A375 (cell line): Measurements from ENCODE around the gene SESN2. TPM values are rescaled to one million over a fixed set of nuclear protein-coding genes. Genes with fewer than 3 reads are reported as not detected.

ENCODE experiments used
- total RNA-seq: library from RNA; depleted of rRNA; stranded (reverse); fragments of >200 nt; shearing (Covaris generic); gene quantifications from 2 replicates; pipeline ENCODE4 v1.2.3, GENCODE V29; 2014; rRNA removed

The SESN2 gene, protein sequence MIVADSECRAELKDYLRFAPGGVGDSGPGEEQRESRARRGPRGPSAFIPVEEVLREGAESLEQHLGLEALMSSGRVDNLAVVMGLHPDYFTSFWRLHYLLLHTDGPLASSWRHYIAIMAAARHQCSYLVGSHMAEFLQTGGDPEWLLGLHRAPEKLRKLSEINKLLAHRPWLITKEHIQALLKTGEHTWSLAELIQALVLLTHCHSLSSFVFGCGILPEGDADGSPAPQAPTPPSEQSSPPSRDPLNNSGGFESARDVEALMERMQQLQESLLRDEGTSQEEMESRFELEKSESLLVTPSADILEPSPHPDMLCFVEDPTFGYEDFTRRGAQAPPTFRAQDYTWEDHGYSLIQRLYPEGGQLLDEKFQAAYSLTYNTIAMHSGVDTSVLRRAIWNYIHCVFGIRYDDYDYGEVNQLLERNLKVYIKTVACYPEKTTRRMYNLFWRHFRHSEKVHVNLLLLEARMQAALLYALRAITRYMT
- 56.5 and 78.7 TPM in 2 replicates for total RNA-seq

DNA sequence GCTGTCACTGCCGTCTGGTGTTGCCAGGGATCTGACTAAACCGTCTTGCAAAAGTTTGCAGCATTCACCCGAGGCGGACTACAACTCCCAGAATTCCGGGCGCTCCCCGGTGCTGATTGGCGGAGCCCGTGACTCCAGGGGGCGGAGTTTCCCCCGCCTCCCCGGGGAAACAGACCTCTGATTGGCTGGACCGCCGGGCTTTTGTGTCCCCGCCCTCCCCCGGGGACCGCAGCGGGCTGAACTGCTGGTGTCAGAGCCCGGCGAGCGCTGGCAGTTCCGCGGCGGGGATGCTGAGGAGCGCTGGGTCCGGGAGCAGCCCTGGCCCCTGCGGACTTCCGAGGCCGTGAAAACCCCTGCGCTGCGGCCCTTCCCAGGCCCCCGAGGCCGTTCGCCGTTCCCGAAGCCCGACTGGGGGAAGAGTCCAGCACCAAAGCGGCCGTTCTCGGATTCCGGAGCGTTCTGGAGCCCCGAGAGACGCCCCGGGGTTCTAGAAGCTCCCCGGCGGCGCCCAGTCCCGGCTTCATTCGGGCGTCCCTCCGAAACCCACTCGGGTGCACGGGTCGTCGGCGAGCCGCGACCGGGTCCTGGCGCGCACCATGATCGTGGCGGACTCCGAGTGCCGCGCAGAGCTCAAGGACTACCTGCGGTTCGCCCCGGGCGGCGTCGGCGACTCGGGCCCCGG is at the start of gene SESN2:
Gene SESN2 (plus strand): TSS at position 267 of the 682 bp plus-strand sequence. CDS start 330 bp downstream, at position 597.

DNA sequence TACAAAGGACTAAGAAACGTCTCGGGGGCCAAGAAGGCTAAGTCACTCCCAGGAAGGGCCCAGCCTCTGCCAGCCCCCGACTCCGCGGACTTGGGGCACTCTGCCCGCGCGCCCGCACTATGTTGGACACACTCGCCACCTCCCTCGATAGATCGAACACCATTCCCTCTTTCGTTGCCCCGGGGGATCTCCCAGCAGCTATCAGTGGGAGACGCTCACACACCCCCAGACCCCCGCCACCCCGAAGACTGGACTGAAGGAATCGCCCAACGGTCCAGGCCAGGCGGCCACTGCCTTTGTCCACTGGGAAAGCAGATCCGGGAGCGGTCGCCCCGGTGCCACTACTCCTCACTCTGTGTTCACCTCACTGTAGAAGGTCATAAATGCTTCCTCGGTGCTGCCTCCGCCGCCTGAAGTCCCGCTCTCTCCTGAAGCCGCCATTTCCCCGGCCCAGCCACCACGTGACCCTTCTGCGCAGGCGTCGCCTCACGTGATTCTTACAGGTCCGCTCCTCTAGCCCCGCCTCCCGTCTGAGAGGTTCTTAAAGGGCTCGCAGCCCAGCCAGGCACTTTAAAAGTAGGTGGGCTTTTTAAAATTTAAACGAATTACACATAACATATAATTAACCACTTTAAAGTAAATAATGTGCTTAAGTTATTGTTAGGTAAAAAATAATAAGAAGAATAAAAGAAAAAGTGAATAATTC is 26.6 kb upstream of the SESN2 start, which contains the start of gene DNAJC8:
Gene DNAJC8 (minus strand): TSS at position 472 of the 706 bp plus-strand sequence. CDS start 31 bp downstream, at position 441.

DNA sequence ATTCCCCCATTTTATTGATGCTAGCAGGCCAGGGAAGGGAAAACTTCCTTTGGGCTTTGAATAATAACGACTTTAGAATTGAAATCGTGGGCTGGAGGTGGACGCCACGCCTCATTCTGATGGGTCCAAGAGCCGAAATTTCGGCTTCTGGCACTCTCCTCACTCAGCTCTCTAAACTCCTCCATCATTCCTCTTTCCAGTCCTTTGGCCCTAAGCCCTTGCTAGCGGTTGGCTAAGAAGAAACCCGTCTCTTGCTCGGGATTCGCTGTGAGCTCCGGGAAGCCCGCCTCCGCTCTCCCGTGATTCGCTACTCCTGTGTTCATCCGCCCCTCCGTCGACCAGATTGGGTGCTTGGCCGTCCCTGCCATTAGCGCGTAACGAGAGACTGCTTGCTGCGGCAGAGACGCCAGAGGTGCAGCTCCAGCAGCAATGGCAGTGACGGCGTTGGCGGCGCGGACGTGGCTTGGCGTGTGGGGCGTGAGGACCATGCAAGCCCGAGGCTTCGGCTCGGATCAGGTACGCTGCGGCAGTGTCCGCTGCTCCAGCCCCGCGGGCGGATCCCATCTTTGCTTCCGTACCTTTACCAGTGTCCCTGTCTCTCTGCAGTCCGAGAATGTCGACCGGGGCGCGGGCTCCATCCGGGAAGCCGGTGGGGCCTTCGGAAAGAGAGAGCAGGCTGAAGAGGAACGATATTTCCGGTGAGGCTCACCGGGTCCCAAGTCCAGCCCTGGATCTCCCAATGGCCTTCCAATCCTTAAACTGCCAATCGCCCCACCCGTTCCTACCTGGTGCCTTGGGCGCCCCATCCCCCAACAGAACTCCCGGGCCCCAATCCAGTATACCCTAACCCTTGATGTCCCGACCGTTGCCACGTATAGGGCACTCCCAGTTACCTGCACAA is 23.3 kb upstream of the SESN2 start, which contains the start of gene ATP5IF1:
Gene ATP5IF1 (plus strand): TSS at position 370 of the 901 bp plus-strand sequence. CDS start 60 bp downstream, at position 430.

Other genes starting within 250 kb of the SESN2 start
- 16.1 and 17.7 TPM in 2 replicates for gene EYA3, start 170.9 kb upstream of the SESN2 start, total RNA-seq
- 0.16 TPM in 1 of 2 replicates, not detected in the other for gene PTAFR, start 82.8 kb upstream of the SESN2 start, total RNA-seq
- gene DNAJC8, start 26.5 kb upstream of the SESN2 start, total RNA-seq: 65.2 and 65.5 TPM in 2 replicates
- gene ATP5IF1, start 23.4 kb upstream of the SESN2 start, total RNA-seq: 413 and 483 TPM in 2 replicates
- 12.4 and 12.8 TPM in 2 replicates for gene MED18, start 69.5 kb downstream of the SESN2 start, total RNA-seq
- 11.7 and 17.3 TPM in 2 replicates for gene PHACTR4, start 110.2 kb downstream of the SESN2 start, total RNA-seq
- 79.6 and 80.3 TPM in 2 replicates for gene RCC1, start 246.5 kb downstream of the SESN2 start, total RNA-seq